ENCODE results near the gene FAM163A. TPM values are rescaled to one million over a fixed set of nuclear protein-coding genes. Genes with fewer than 3 reads are reported as not detected.
A peak's percentile ranks its signal among the peaks of the same experiment; 100 is the strongest.

Gene FAM163A
- total and polyA plus RNA-seq, 2 donors from 2014 or later: not detected

- FAIRE-seq: no peak
- Histone ChIP-seq H3K9me3 (ENCODE audit: control insufficient read depth in 2 of 3, insufficient read depth in 1 of 3, low read length in 3 of 3) (no peaks in the 10 kb centered on the region), H3K9ac (ENCODE audit: low read length in 3 of 3) (no peak overlapping the region), H3K4me3 (ENCODE audit: low read length in 3 of 3) (no peak overlapping the region), H3K27ac (ENCODE audit: low read depth in 2 of 2, low read length in 2 of 2) (no peak overlapping the region), H3K36me3 (ENCODE audit: control insufficient read depth in 2 of 3, insufficient read depth in 3 of 3, low read length in 3 of 3) (no peaks in the 10 kb centered on the region), H3K27me3 (ENCODE audit: control insufficient read depth, insufficient read depth, low read length) (no peaks in the 10 kb centered on the region), H3K4me1 (ENCODE audit: control insufficient read depth in 2 of 3, insufficient read depth in 2 of 3, low read depth in 1 of 3, low read length in 3 of 3) (no peaks in the 10 kb centered on the region)
- no peak for DNase-seq
- TF ChIP-seq, protein P1, sequence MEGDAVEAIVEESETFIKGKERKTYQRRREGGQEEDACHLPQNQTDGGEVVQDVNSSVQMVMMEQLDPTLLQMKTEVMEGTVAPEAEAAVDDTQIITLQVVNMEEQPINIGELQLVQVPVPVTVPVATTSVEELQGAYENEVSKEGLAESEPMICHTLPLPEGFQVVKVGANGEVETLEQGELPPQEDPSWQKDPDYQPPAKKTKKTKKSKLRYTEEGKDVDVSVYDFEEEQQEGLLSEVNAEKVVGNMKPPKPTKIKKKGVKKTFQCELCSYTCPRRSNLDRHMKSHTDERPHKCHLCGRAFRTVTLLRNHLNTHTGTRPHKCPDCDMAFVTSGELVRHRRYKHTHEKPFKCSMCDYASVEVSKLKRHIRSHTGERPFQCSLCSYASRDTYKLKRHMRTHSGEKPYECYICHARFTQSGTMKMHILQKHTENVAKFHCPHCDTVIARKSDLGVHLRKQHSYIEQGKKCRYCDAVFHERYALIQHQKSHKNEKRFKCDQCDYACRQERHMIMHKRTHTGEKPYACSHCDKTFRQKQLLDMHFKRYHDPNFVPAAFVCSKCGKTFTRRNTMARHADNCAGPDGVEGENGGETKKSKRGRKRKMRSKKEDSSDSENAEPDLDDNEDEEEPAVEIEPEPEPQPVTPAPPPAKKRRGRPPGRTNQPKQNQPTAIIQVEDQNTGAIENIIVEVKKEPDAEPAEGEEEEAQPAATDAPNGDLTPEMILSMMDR (IDR thresholded peaks at IDR 0.05; ENCODE audit: borderline replicate concordance, extremely low read depth, insufficient read depth): no peak
- intact Hi-C loops (cut with DNase I): no loop called here
These were observed 64.8 kb downstream of the FAM163A start for GRCh38 chr1:179807691-179808485.

DNA sequence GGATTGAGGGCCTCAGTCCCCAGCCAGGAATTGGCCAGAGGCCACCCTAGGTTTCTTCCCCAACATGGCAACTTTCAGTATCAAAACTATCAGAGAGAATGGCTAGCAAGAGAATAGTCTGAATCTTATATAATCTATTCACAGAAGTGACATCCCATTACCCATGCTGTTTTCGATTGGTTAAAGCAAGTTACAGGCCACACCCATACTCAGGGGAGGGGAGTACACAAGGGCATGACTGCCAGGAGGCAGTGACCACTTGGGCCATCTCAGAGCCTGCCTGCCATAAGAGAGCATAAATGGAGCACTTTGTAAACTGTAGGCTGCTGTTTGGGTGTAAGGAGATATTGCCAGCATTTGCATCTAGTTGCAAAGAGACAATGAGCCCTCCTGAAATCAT is 65.4 kb downstream of the FAM163A start:
- H3K4me1 ChIP-seq (ENCODE audit: control insufficient read depth in 2 of 3, insufficient read depth in 2 of 3, low read depth in 1 of 3, low read length in 3 of 3): no peaks in the 10 kb centered on the region
- no peak overlapping the region for H3K4me3 ChIP-seq (ENCODE audit: low read length in 3 of 3)
- TF ChIP-seq, protein P1 (IDR thresholded peaks at IDR 0.05; ENCODE audit: borderline replicate concordance, extremely low read depth, insufficient read depth): no peak
- FAIRE-seq: no peak
- no peak overlapping the region for H3K9ac ChIP-seq (ENCODE audit: low read length in 3 of 3)
- H3K9me3 ChIP-seq (ENCODE audit: control insufficient read depth in 2 of 3, insufficient read depth in 1 of 3, low read length in 3 of 3): no peaks in the 10 kb centered on the region
- no peak for DNase-seq
- no peaks in the 10 kb centered on the region for H3K27me3 ChIP-seq (ENCODE audit: control insufficient read depth, insufficient read depth, low read length)
- intact Hi-C loops (cut with DNase I): no loop called here
- H3K36me3 ChIP-seq (ENCODE audit: control insufficient read depth in 2 of 3, insufficient read depth in 3 of 3, low read length in 3 of 3): no peaks in the 10 kb centered on the region
- H3K27ac ChIP-seq (ENCODE audit: low read depth in 2 of 2, low read length in 2 of 2): no peak overlapping the region

DNA sequence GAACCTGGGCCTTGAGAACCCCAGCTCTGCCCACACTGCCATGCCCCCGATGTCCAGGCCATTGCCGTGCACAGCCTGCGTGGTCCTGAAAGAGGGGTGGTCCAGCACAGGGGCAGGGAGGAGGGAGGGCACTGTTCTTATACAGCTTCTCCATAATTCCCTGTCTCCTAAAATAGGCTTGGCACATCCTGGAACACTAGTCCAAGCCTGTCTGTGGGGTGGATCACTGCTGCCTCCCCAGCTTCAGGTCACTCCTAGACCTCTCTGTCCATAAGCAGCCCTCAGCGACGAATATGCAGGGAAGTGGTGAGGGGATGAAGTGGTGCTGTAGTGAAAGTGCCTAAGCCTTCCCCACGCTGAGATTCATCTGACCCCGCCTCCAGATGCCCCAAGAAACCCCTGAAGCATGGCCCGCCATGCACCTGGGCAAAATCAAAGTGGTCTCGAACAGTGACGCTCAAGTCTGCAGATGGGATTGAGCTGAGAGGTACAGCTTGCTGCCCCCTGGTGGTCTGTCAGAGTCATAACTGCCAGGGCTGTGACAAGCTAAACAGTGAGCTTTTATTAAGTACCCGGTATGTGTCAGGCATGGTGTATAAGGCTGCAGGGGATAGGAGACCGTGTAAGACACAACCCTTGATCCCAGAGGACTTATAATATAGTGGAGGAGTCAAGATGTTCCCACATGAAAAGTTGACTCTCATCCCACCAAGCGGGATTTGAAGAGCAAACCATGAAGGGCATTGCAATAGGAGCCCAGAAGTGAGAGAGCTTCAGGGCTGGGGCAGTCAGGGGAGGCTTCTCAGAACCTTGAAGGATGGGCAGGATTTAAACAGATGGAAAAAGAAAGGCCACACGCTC is 66.6 kb downstream of the FAM163A start:
- FAIRE-seq: no peak
- Histone ChIP-seq H3K27me3 (ENCODE audit: control insufficient read depth, insufficient read depth, low read length) (no peaks in the 10 kb centered on the region), H3K4me3 (ENCODE audit: low read length in 3 of 3) (no peak overlapping the region), H3K9me3 (ENCODE audit: control insufficient read depth in 2 of 3, insufficient read depth in 1 of 3, low read length in 3 of 3) (no peaks in the 10 kb centered on the region), H3K4me1 (ENCODE audit: control insufficient read depth in 2 of 3, insufficient read depth in 2 of 3, low read depth in 1 of 3, low read length in 3 of 3) (peaks cover 0 to 5% (median 0%) of the 10 kb centered on the region in 3 donors), H3K36me3 (ENCODE audit: control insufficient read depth in 2 of 3, insufficient read depth in 3 of 3, low read length in 3 of 3) (no peaks in the 10 kb centered on the region), H3K9ac (ENCODE audit: low read length in 3 of 3) (no peak overlapping the region), H3K27ac (ENCODE audit: low read depth in 2 of 2, low read length in 2 of 2) (no peak overlapping the region)
- TF ChIP-seq, protein P1 (IDR thresholded peaks at IDR 0.05; ENCODE audit: borderline replicate concordance, extremely low read depth, insufficient read depth): peak; percentile 94
- peak in 4 of 5 donors; percentile 80 to 88 (median 86) for DNase-seq
- intact Hi-C loops (cut with DNase I): loop anchor here (5.0 kb wide), 1 partner anchor 102 kb away; no protein-coding TSS in a partner anchor

All from kidney (tissue), 14 donors.